Choroid plexus epithelial cell (primary cell): ENCODE data around the gene MYH14.

Source experiments
- DNase-seq: peaks from one replicate; pipeline ENCODE4 v3.0.0-alpha.2; 2010; ENCODE audit warnings: low read depth
- H3K4me3 ChIP-seq: 2 replicates; pipeline ENCODE4 v1.5.1; 2011; ENCODE audit warnings: low read depth, mild to moderate bottlenecking, control low read depth, low read length, moderate library complexity
- CTCF ChIP-seq: conservative IDR thresholded peaks from 2 replicates; pipeline ENCODE4 v1.5.1; 2011; ENCODE audit warnings: low read depth, mild to moderate bottlenecking, control low read depth, inconsistent platforms, low read length, moderate library complexity

Gene MYH14

DNA sequence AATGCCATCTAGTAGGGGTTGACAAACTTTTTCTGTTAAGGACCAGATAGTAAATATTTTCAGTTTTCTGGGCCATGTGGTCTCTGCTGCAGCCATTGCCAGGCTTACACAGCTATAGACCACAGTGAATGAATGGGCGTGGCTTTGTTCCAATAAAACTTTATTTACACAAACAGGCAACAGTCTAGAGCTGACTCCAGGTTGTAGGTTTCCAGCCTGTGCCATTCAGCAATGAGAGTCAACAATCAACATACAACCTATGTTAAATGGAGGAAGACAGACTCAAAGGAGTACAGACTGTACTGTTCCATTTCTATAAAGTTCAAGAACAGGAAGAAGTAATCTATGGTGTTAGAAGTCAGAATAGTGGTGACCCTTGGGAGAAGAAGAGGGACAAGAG, 25.1 kb upstream of the MYH14 start:
- DNase-seq: no peak
- H3K4me3 ChIP-seq: no peak overlapping the region
- no peak for TF ChIP-seq CTCF

- no peak for DNase-seq
- H3K4me3 ChIP-seq: no peak overlapping the region
- TF ChIP-seq CTCF: no peak
Measured at GRCh38 chr19:50178859-50179537, 24.4 kb upstream of the MYH14 start.

DNA sequence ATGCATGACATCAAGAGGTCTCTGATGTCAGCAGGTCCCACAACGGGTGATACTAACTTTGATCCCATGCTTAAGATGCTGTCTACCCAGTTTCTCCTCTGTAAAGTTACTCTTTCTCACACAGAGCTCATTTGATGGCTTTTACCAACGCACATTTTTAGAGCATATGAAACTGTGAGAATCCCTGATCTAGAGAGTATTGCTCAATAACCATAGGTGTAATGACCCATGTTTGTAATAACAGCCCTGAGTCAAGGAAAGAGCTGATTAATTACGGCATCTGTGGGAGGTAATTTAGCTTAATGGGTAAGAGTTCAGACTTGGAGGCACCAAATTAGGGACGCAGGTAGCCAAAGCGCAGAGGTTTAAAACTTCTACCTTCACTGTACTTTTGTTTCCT, 22.3 kb upstream of the MYH14 start:
- no peak for DNase-seq
- TF ChIP-seq CTCF: no peak
- no peak overlapping the region for H3K4me3 ChIP-seq

DNA sequence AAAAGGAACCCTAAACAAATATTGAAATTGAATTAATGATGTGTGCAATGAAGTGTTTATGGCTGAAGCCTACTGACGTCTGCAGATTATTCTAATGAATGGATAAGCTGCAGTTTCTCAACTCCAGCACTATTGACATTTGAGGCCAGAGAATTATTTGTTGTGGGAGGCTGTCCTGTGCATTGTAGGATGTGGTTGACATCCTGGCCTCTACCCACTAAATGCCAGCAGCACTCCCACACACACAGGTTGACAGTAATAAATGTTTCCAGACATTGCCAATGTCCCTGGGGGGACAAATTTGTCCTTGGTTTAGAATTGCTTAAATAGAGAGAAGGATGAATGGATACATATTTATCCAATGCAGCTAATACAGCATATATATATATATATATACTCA, 19.2 kb upstream of the MYH14 start:
- no peak overlapping the region for H3K4me3 ChIP-seq
- DNase-seq: no peak
- no peak for TF ChIP-seq CTCF

DNA sequence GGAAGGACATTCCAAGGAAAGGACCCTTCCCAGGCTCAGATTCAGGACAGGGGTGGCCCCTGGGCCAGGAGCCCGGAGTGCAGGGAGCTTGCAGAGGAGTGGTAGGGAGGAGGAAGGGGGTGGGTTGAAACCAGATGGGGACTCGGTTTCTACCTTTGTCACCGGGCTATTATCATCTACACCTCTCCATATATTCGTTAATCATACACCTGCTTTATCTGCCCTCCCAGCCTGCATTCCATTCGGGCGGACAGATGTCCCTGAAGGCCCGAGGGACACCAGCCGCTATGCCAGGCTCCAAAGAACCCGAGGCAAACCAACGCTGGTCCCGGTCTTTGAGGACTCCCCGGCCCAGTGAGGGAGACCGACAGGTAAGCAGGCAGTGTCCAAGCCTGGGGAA, 15.5 kb upstream of the MYH14 start:
- no peak for DNase-seq
- TF ChIP-seq CTCF: no peak
- no peak overlapping the region for H3K4me3 ChIP-seq

GRCh38 chr19:50189331-50189730, 14.1 kb upstream of the MYH14 start:
- H3K4me3 ChIP-seq: no peak overlapping the region
- no peak for DNase-seq
- no peak for TF ChIP-seq CTCF

DNA sequence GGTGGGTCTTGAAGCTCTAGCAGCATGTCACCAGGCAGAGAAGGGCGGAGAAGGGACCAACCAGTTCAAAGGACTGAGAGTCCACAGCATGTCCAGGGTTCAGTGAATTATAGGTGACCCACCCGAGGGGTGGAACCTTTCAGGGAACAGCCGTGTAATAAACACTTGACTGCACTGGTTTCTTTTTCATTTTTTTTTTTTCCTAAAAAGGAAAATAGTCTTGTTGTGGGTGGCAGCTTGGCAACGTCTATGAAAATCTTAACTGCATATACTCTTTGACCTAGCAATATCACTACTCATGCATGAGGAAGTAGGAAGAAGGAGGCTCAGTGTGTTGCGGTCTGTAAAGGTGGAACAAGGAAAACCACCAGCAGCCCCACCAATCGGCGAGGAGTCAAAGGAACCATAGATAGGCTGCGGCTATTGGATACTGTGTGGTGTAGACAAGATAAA, 13.0 kb upstream of the MYH14 start:
- DNase-seq: no peak
- H3K4me3 ChIP-seq: no peak overlapping the region
- no peak for TF ChIP-seq CTCF
